Measurements from ENCODE around the gene MUC13. TPM values are rescaled to one million over a fixed set of nuclear protein-coding genes. Genes with fewer than 3 reads are reported as not detected.

MUC13 gene, protein sequence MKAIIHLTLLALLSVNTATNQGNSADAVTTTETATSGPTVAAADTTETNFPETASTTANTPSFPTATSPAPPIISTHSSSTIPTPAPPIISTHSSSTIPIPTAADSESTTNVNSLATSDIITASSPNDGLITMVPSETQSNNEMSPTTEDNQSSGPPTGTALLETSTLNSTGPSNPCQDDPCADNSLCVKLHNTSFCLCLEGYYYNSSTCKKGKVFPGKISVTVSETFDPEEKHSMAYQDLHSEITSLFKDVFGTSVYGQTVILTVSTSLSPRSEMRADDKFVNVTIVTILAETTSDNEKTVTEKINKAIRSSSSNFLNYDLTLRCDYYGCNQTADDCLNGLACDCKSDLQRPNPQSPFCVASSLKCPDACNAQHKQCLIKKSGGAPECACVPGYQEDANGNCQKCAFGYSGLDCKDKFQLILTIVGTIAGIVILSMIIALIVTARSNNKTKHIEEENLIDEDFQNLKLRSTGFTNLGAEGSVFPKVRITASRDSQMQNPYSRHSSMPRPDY
- not detected for total RNA-seq

DNA sequence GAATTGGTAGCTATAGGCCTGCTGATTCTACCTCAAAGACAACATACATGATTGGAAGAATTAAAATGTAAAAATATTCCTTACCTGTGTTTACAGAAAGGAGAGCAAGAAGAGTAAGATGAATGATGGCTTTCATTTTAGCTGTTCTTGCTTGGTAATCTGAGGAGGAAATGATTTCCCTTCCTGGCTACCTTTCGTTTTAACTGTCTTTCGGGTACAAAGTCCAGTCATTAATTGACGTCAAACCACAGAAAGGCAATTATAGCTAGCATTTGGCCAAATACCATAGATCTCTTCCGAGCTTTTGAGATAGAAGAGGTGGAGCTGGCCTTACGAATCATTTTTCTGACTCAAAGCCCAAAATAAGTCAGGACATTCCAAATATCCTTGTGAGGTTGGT is at the start of gene MUC13:
MUC13 (minus strand) TSS at position 175 of the 400 bp plus-strand sequence; CDS start at position 136, 39 bp downstream.
- CTCF ChIA-PET = interaction anchor here (1.6 kb wide), 2 partner anchors 10 to 267 kb away, joined by 4 to 5 read pairs; no protein-coding TSS in a partner anchor
- peaks cover 39% of the 10 kb centered on the region for H3K27me3 Mint-ChIP-seq
- POLR2A ChIA-PET = no interaction called here
- no peak for DNase-seq
- no peak within 1 kb of the TSS for H3K27ac Mint-ChIP-seq
- no peaks in the 10 kb centered on the region for H3K4me1 Mint-ChIP-seq
- no peaks in the 10 kb centered on the region for H3K9me3 Mint-ChIP-seq
- no peaks in the 10 kb centered on the region for H3K36me3 Mint-ChIP-seq (ENCODE audit: low read depth)
- no peak within 1 kb of the TSS for H3K4me3 Mint-ChIP-seq

DNA sequence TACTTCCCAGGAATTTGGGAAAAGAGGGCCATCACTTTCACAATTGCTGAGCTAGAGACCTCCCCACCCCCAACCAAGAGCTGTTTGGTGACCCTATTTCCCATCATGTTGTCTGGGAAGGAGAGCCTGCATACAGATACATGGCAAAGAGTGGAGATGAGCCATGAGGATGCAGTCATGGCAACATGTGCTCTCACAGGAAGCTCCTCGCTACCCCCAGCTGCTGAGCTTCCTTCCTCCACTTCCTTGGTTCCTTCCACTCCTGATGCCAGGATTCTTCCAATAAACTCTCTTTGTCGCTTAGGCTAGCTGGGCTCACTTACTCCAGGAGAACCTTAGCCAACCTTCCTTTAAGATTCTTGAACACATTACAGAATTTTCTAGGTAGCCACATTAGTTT is 48.3 kb upstream of the MUC13 start:
- Mint-ChIP-seq H3K27me3 (no peaks in the 10 kb centered on the region), H3K27ac (no peak overlapping the region), H3K4me1 (peaks cover 8% of the 10 kb centered on the region), H3K9me3 (no peaks in the 10 kb centered on the region), H3K36me3 (ENCODE audit: low read depth) (peaks cover 14% of the 10 kb centered on the region), H3K4me3 (no peak overlapping the region)
- POLR2A ChIA-PET = no interaction called here
- no peak for DNase-seq
- CTCF ChIA-PET = no interaction called here

DNA sequence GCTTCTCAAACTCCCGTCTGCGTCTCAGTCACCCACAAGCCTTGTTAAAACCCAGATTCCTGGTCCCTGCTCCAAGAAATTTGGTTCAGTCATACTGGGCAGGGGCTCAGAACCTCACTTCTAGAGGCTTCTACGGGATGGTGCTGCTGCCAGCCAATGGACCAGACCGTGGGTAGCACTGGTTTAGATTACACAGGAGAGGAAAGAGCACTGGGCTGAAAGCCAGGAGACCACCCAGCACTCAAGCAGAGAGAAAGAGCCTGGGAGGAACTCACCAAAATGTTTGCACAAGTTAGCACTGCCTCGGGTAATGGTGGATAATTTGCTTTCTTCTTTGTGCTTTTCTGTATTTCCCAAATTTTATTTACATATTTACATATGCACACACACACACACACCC is 46.9 kb upstream of the MUC13 start:
- Mint-ChIP-seq H3K4me3 (no peak overlapping the region), H3K27ac (no peak overlapping the region), H3K9me3 (peaks cover 4% of the 10 kb centered on the region), H3K4me1 (peaks cover 8% of the 10 kb centered on the region), H3K36me3 (ENCODE audit: low read depth) (peaks cover 23% of the 10 kb centered on the region), H3K27me3 (no peaks in the 10 kb centered on the region)
- POLR2A ChIA-PET = no interaction called here
- CTCF ChIA-PET = no interaction called here
- no peak for DNase-seq

DNA sequence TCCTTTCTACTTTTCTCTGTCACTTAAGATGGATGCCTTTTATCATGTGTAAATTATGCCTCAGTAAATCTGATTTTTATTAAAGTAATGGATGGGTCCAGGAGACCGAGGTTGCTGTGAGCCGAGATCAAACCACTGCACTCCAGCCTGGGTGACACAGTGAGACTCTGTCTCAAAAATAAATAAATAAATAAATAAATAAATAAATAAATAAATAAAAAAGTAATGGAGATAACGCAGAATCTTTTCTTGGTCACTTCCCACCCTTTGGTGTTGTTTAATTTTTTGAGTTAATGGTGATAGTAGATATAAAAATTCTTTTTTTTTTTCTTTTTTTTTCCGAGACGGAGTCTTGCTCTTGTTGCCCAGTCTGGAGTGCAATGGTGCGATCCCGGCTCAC is 44.1 kb upstream of the MUC13 start:
- no peak for DNase-seq
- Mint-ChIP-seq H3K4me1 (peaks cover 10% of the 10 kb centered on the region), H3K4me3 (no peak overlapping the region), H3K27ac (no peak overlapping the region), H3K36me3 (ENCODE audit: low read depth) (peaks cover 15% of the 10 kb centered on the region), H3K27me3 (no peaks in the 10 kb centered on the region), H3K9me3 (peaks cover 4% of the 10 kb centered on the region)
- ChIA-PET POLR2A (no interaction called here), CTCF (no interaction called here)

DNA sequence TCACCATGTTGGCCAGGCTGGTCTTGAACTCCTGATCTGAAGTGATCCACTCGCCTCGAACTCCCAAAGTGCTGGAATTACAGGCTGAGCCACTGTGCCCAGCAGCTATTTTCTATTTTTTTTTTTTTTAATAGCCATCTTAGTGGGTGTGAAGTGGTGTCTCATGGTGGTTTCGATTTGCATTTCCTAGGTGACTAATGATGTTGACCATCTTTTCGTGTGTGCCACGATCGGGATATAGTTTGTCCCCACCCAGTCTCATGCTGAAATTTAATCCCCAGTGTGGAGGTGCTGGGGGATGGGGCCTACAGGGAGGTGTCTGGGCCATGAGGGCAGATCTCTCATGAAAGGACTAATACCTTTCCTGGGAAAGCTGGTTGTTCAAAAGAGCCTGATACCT is 41.8 kb upstream of the MUC13 start:
- Mint-ChIP-seq H3K4me3 (no peak overlapping the region), H3K4me1 (peaks cover 8% of the 10 kb centered on the region), H3K36me3 (ENCODE audit: low read depth) (peaks cover 16% of the 10 kb centered on the region), H3K27ac (no peak overlapping the region), H3K27me3 (no peaks in the 10 kb centered on the region), H3K9me3 (peaks cover 4% of the 10 kb centered on the region)
- CTCF ChIA-PET = no interaction called here
- POLR2A ChIA-PET = no interaction called here
- DNase-seq = no peak

DNA sequence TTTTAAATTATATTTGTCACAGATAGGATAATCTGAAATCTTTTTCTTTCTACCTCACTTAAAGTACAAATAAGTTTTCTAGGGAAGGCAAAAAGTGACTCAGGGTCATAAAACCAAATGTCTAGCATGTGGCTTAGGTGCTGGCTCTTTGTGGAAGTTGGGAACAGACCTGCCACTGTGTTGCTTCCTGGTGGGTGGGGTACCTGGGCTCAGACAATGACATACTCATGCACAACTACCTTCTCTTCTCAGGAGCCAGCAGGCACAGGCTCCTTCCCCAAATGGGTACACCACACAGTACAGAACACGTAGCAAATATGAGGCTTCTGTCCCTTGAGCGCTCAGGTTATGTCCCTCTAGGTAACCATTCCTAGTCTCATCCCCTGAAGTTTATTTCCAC is 40.1 kb upstream of the MUC13 start:
- Mint-ChIP-seq H3K9me3 (peaks cover 4% of the 10 kb centered on the region), H3K4me1 (peaks cover 7% of the 10 kb centered on the region), H3K36me3 (ENCODE audit: low read depth) (peaks cover 23% of the 10 kb centered on the region), H3K27me3 (no peaks in the 10 kb centered on the region), H3K27ac (no peak overlapping the region), H3K4me3 (no peak overlapping the region)
- ChIA-PET CTCF (no interaction called here), POLR2A (no interaction called here)
- no peak for DNase-seq

DNA sequence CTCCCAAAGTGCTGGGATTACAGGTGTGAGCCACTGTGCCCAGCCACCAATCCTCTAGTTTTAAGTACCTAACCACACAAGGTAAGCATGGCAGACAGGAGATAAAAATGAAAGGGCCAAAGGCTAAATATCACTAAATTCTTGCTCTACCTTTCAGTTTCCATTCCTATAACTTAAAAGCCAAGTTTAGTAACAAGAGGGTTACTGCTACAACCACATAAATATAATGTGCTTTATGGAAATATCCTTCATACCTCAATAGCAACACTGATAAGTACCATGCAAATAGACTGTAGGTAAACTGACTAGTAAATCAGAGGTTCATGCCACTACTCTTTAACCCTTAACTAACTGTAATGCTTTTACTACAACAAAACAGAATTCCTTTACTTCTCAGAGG is 38.7 kb upstream of the MUC13 start:
- peaks cover 4% of the 10 kb centered on the region for H3K9me3 Mint-ChIP-seq
- DNase-seq = no peak
- H3K4me3 Mint-ChIP-seq = no peak overlapping the region
- POLR2A ChIA-PET = no interaction called here
- H3K27me3 Mint-ChIP-seq = no peaks in the 10 kb centered on the region
- CTCF ChIA-PET = no interaction called here
- H3K4me1 Mint-ChIP-seq = peaks cover 12% of the 10 kb centered on the region
- H3K36me3 Mint-ChIP-seq (ENCODE audit: low read depth) = peaks cover 27% of the 10 kb centered on the region
- H3K27ac Mint-ChIP-seq = no peak overlapping the region

DNA sequence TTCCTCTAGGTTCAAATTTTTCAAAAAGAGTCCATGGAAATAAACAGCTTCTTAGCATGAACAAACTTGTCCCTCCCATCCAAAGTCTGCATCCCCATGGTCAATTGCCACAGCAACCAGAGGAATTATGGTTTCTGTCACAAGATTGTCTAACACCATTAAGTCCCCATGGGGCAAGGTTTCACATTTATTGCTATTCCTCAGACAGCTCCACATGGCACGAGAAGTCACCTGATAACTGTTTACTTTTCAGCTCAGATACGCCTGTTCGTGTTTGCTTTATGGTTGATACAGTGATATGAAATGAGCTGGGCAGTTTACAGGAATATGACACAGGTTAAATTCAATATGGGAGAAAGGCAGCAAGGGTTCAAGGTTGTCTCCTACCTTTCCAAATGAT is 37.9 kb upstream of the MUC13 start:
- no peak overlapping the region for H3K27ac Mint-ChIP-seq
- no peak overlapping the region for H3K4me3 Mint-ChIP-seq
- POLR2A ChIA-PET = no interaction called here
- CTCF ChIA-PET = interaction anchor here (0.6 kb wide), 1 partner anchor 243 kb away, joined by 4 read pairs; no protein-coding TSS in a partner anchor
- H3K4me1 Mint-ChIP-seq = peaks cover 12% of the 10 kb centered on the region
- DNase-seq = no peak
- H3K9me3 Mint-ChIP-seq = peaks cover 4% of the 10 kb centered on the region
- peaks cover 27% of the 10 kb centered on the region for H3K36me3 Mint-ChIP-seq (ENCODE audit: low read depth)
- no peaks in the 10 kb centered on the region for H3K27me3 Mint-ChIP-seq

DNA sequence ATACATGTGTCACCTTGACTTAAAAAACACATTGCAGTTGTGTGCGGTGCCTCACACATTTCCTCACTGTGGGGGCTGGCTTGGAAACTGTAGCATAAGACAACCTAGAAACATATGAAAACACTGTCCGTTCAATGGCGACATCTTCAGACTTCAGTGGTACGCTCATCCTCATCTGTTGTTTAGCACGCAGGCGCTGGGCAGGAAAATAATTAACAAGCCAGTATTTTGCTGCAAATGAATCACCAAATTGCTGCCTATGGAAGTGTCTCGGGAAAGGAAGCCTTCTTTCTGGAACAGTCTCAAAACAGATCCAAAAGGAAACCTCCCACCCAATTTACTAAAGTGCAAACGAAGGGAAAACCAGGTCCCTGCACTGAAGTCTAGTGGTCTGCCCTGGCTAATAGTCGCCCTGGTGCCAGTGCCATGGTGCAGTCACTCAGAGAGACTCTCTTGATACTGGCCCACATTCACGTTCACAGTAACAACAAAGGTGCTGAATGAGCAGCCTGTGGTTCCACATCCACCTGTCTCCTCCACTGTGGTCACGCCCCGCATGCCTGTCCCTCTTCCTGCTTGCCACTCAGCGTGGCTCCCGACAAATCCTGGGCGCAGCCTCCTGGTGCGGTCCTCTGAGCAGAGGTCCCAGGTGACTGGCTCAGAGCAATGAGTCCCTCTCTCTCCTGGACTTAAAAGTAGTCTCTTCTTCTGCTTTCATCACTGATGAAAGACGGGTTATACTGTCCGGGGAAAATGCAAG is 35.6 kb upstream of the MUC13 start:
- Mint-ChIP-seq H3K27ac (no peak overlapping the region), H3K9me3 (no peaks in the 10 kb centered on the region), H3K36me3 (ENCODE audit: low read depth) (peaks cover 18% of the 10 kb centered on the region), H3K27me3 (no peaks in the 10 kb centered on the region), H3K4me1 (peaks cover 9% of the 10 kb centered on the region), H3K4me3 (no peak overlapping the region)
- POLR2A ChIA-PET = no interaction called here
- CTCF ChIA-PET = no interaction called here
- DNase-seq = no peak

DNA sequence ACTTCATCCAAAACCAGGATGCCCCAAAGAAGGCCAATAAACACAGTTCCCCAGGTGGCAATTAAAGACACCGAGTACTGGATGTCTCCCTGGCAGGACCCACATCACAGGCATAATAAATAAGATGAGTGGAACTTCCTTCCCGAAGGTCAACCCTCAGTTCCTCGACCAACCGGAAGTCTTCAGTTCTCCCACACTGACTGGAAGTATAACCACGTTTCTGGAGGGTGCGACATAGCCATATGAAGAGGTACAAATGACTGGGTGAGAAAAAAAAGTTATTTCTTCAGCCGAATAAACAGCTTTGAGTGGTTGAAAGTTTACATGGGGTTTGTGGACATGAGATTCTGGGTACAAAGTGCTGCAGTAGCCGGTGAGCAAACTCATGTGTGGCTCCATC is 34.6 kb upstream of the MUC13 start:
- Mint-ChIP-seq H3K9me3 (no peaks in the 10 kb centered on the region), H3K36me3 (ENCODE audit: low read depth) (peaks cover 18% of the 10 kb centered on the region), H3K27ac (no peak overlapping the region), H3K4me1 (peaks cover 7% of the 10 kb centered on the region), H3K4me3 (no peak overlapping the region), H3K27me3 (peaks cover 2% of the 10 kb centered on the region)
- CTCF ChIA-PET = no interaction called here
- POLR2A ChIA-PET = no interaction called here
- no peak for DNase-seq

DNA sequence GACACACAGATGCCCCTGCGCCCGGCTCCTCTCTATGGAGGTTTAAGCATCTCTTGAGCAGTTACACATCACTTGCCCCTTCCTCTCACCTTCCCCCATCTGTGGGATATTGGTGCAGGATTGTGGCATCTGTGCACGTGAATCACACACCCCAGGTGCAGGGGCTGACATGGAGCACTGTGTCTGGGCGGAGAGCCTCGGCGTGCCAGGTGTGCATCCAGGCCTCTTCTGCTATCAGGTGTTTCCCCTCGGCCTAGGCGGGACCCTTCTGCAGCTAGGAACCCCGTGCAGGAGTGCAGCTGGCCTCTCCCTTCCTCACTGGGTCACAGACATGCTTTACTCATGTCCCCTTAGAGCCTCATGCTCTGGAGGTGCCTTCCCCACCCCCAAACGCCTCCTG is 33.4 kb upstream of the MUC13 start:
- no peak for DNase-seq
- Mint-ChIP-seq H3K27me3 (peaks cover 4% of the 10 kb centered on the region), H3K27ac (no peak overlapping the region), H3K9me3 (no peaks in the 10 kb centered on the region), H3K36me3 (ENCODE audit: low read depth) (peaks cover 15% of the 10 kb centered on the region), H3K4me3 (no peak overlapping the region), H3K4me1 (peaks cover 7% of the 10 kb centered on the region)
- CTCF ChIA-PET = no interaction called here
- POLR2A ChIA-PET = no interaction called here

DNA sequence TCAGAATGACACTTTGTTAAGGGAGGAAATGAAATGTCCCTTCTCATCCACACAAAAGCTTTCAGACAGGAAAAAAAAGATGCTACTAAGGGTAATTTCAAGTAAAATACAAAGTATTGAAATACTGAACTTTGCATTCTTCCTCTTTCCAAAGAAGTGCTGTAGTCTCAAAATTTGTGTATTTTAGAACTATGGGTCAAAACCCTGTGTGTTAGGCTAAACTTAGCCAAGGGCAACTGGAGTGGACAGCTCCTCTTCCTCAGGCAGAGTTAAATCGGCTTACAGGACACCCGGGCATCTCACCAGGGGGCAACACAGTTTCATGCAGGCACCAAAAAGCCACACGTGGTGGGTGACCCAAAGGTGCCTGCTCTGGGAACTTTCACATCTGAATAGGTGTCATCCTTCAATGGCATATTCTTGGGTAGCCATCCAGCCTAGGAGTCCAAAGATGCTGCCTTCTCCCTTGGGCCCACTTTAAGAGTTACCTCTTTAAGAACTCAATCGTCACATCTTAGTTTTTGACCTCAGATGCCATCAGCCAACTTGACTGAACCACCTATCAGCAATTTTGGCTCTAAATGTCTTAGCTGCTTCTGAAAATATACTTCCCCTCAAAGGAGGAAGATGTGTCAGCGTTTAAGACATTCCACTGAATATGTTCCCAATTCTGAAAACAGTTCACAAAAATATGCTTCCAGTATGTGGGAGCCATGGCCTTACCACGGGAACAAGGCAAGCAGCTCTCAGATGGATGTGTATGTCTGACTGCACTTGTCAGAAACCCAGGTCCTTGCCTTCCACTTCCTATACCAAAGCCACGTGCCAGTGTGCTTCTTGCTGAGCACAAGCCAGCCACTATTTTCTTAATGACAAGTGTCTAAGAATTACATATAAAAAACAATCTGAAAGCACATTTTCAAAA is 32.2 kb upstream of the MUC13 start:
- Mint-ChIP-seq H3K27me3 (peaks cover 8% of the 10 kb centered on the region), H3K9me3 (no peaks in the 10 kb centered on the region), H3K4me1 (peaks cover 7% of the 10 kb centered on the region), H3K27ac (no peak overlapping the region), H3K36me3 (ENCODE audit: low read depth) (peaks cover 12% of the 10 kb centered on the region), H3K4me3 (no peak overlapping the region)
- POLR2A ChIA-PET = no interaction called here
- CTCF ChIA-PET = interaction anchor here (0.7 kb wide), 1 partner anchor 399 kb away, joined by 3 read pairs; no protein-coding TSS in a partner anchor
- DNase-seq = no peak

GRCh38 chr3:124965413-124965812 is 30.9 kb upstream of the MUC13 start:
- ChIA-PET POLR2A (no interaction called here), CTCF (no interaction called here)
- Mint-ChIP-seq H3K27ac (no peak overlapping the region), H3K27me3 (peaks cover 8% of the 10 kb centered on the region), H3K36me3 (ENCODE audit: low read depth) (peaks cover 5% of the 10 kb centered on the region), H3K9me3 (no peaks in the 10 kb centered on the region), H3K4me3 (no peak overlapping the region), H3K4me1 (peaks cover 6% of the 10 kb centered on the region)
- no peak for DNase-seq

Measured in activated CD4-positive, alpha-beta memory T cell treated with anti-CD3 and anti-CD28 coated beads, Interleukin-2, amount 10 ng/mL, durations not matched to agents 7 days and 5 days (primary cell).